Activated T-helper 2 cell treated with anti-CD3 and anti-CD28 coated beads, Interferon-gamma antibody, Interleukin-2, Interleukin-4, amounts not matched to agents 10 μg/mL and 5 μg/mL and 100 μg/mL, durations not matched to agents 14 hours and 24 hours and 36 hours (primary cell): ENCODE measurements around the gene MYOZ3. TPM values are rescaled to one million over a fixed set of nuclear protein-coding genes. Genes with fewer than 3 reads are reported as not detected.

ENCODE experiments used
- DNase-seq: peaks from one replicate; pipeline ENCODE4 v3.0.0; 2021; ENCODE audit warnings: low spot score
- H3K27ac Mint-ChIP-seq: one replicate; pipeline ENCODE4 v1.8.0; 2021; ENCODE audit warnings: mixed read lengths
- H3K27me3 Mint-ChIP-seq: one replicate; pipeline ENCODE4 v1.8.0; 2021; ENCODE audit warnings: low read depth, mixed read lengths
- H3K36me3 Mint-ChIP-seq: one replicate; pipeline ENCODE4 v1.8.0; 2021; ENCODE audit warnings: low read depth, mixed read lengths
- H3K4me1 Mint-ChIP-seq: one replicate; pipeline ENCODE4 v1.8.0; 2021; ENCODE audit warnings: low read depth, mixed read lengths
- H3K4me3 Mint-ChIP-seq: one replicate; pipeline ENCODE4 v1.8.0; 2021; ENCODE audit warnings: low read depth, mild to moderate bottlenecking, moderate library complexity, mixed read lengths
- H3K9me3 Mint-ChIP-seq: one replicate; pipeline ENCODE4 v1.8.0; 2021; ENCODE audit warnings: mixed read lengths
- intact Hi-C: fragments of 100-400 bp; cut with micrococcal nuclease; formaldehyde crosslinking; loops from one replicate; pipeline ENCODE4 v1.15.1; 2023
- total RNA-seq: library from RNA; stranded (reverse); gene quantifications from 2 replicates; pipeline ENCODE4 v1.2.3, GENCODE V29; 2022

MYOZ3 gene
- total RNA-seq, result 0.09 TPM in 2 replicates

GRCh38 chr5:150661086-150661485, at the start of gene MYOZ3:
Gene MYOZ3, plus strand, starts transcription at chr5:150661251. Its CDS starts 1,691 bp downstream, at chr5:150662942.
- Mint-ChIP-seq H3K9me3 (no peaks in the 10 kb centered on the region), H3K27me3 (peaks cover 15% of the 10 kb centered on the region), H3K36me3 (no peaks in the 10 kb centered on the region), H3K4me3 (no peak within 1 kb of the TSS), H3K27ac (no peak within 1 kb of the TSS), H3K4me1 (peaks cover 4% of the 10 kb centered on the region)
- no peak for DNase-seq
- intact Hi-C loops, result no loop called here

DNA sequence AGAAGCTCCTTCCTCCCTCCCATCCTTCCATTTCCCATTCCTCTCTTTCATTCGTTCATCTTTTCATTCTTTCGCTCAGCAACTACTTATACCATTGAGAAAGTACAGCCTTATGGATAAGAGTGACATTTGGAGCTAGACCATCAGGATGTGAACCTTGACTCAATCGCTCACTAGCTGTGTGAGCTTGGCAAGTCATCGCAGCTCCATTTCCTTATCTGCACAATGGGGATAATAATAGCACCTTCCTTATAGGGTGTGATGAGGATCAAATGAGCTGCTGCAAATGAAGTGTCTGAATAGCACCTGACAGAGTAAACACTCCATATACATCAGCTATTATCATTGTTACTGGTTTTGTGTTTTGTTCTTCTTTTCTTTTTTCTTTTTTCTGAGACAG, 48.6 kb upstream of the MYOZ3 start:
- H3K27ac Mint-ChIP-seq, result no peak overlapping the region
- no peak overlapping the region for H3K4me3 Mint-ChIP-seq
- intact Hi-C loops, result no loop called here
- peaks cover 7% of the 10 kb centered on the region for H3K27me3 Mint-ChIP-seq
- no peaks in the 10 kb centered on the region for H3K36me3 Mint-ChIP-seq
- DNase-seq, result no peak
- no peaks in the 10 kb centered on the region for H3K9me3 Mint-ChIP-seq
- no peaks in the 10 kb centered on the region for H3K4me1 Mint-ChIP-seq

GRCh38 chr5:150612905-150613670, 48.0 kb upstream of the MYOZ3 start:
- H3K4me3 Mint-ChIP-seq, result no peak overlapping the region
- H3K27me3 Mint-ChIP-seq, result peaks cover 7% of the 10 kb centered on the region
- no peak for DNase-seq
- no peaks in the 10 kb centered on the region for H3K4me1 Mint-ChIP-seq
- H3K27ac Mint-ChIP-seq, result no peak overlapping the region
- intact Hi-C loops, result no loop called here
- no peaks in the 10 kb centered on the region for H3K36me3 Mint-ChIP-seq
- no peaks in the 10 kb centered on the region for H3K9me3 Mint-ChIP-seq

- Mint-ChIP-seq H3K9me3 (no peaks in the 10 kb centered on the region), H3K27ac (no peak overlapping the region), H3K27me3 (peaks cover 7% of the 10 kb centered on the region), H3K4me1 (no peaks in the 10 kb centered on the region), H3K36me3 (no peaks in the 10 kb centered on the region), H3K4me3 (no peak overlapping the region)
- DNase-seq, result no peak
- intact Hi-C loops, result no loop called here
These were observed 46.9 kb upstream of the MYOZ3 start for GRCh38 chr5:150613991-150614660.

DNA sequence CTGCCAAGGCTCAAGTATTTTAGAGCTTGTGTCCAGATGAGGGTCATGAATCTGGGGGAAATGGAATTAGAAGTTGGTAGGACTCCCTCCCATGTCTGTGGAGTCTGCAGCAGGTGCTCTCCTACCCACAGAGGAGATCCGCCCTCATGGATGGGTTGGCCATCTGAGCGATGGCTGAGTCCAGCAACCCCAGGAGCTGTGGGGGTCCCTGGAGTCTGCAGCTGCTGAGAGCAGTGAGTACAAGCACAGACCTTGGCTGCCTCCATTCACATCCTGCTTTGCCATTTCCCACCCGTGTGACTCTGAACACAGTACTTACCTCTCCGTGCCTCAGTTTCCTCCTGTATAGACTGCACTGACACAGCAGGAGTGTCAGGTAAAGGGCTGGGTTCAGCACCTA, 46.4 kb upstream of the MYOZ3 start:
- intact Hi-C loops, result no loop called here
- H3K27ac Mint-ChIP-seq, result no peak overlapping the region
- no peak for DNase-seq
- H3K9me3 Mint-ChIP-seq, result no peaks in the 10 kb centered on the region
- no peak overlapping the region for H3K4me3 Mint-ChIP-seq
- H3K36me3 Mint-ChIP-seq, result no peaks in the 10 kb centered on the region
- H3K4me1 Mint-ChIP-seq, result no peaks in the 10 kb centered on the region
- peaks cover 7% of the 10 kb centered on the region for H3K27me3 Mint-ChIP-seq

- intact Hi-C loops, result no loop called here
- Mint-ChIP-seq H3K36me3 (no peaks in the 10 kb centered on the region), H3K27ac (no peak overlapping the region)
These were observed 45.8 kb upstream of the MYOZ3 start for GRCh38 chr5:150615141-150615699.

GRCh38 chr5:150616024-150616470, 45.0 kb upstream of the MYOZ3 start:
- no peak overlapping the region for H3K4me3 Mint-ChIP-seq

More at GRCh38 chr5:150615141-150615699, 45.8 kb upstream of the MYOZ3 start:
- Mint-ChIP-seq H3K9me3 (no peaks in the 10 kb centered on the region), H3K27me3 (peaks cover 7% of the 10 kb centered on the region), H3K4me1 (no peaks in the 10 kb centered on the region), H3K4me3 (no peak overlapping the region)
- DNase-seq, result no peak

GRCh38 chr5:150616506-150616905, 44.5 kb upstream of the MYOZ3 start:
- H3K36me3 Mint-ChIP-seq, result no peaks in the 10 kb centered on the region
- no peak overlapping the region for H3K4me3 Mint-ChIP-seq
- peaks cover 6% of the 10 kb centered on the region for H3K27me3 Mint-ChIP-seq
- no peak for DNase-seq
- no peak overlapping the region for H3K27ac Mint-ChIP-seq
- H3K4me1 Mint-ChIP-seq, result no peaks in the 10 kb centered on the region
- intact Hi-C loops, result no loop called here
- H3K9me3 Mint-ChIP-seq, result no peaks in the 10 kb centered on the region

More at GRCh38 chr5:150616024-150616470, 45.0 kb upstream of the MYOZ3 start:
- no peak overlapping the region for H3K27ac Mint-ChIP-seq
- peaks cover 6% of the 10 kb centered on the region for H3K27me3 Mint-ChIP-seq
- H3K36me3 Mint-ChIP-seq, result no peaks in the 10 kb centered on the region
- H3K4me1 Mint-ChIP-seq, result no peaks in the 10 kb centered on the region
- no peak for DNase-seq
- intact Hi-C loops, result no loop called here
- no peaks in the 10 kb centered on the region for H3K9me3 Mint-ChIP-seq

- H3K4me1 Mint-ChIP-seq, result peaks cover 5% of the 10 kb centered on the region
- H3K9me3 Mint-ChIP-seq, result no peaks in the 10 kb centered on the region
- no peak overlapping the region for H3K4me3 Mint-ChIP-seq
- no peak overlapping the region for H3K27ac Mint-ChIP-seq
- no peak for DNase-seq
- intact Hi-C loops, result no loop called here
- peaks cover 10% of the 10 kb centered on the region for H3K27me3 Mint-ChIP-seq
- H3K36me3 Mint-ChIP-seq, result no peaks in the 10 kb centered on the region
These were observed 42.9 kb upstream of the MYOZ3 start for GRCh38 chr5:150618163-150618562.

GRCh38 chr5:150618588-150619281, 42.3 kb upstream of the MYOZ3 start:
- peaks cover 14% of the 10 kb centered on the region for H3K27me3 Mint-ChIP-seq
- no peaks in the 10 kb centered on the region for H3K9me3 Mint-ChIP-seq
- no peak overlapping the region for H3K4me3 Mint-ChIP-seq
- no peak for DNase-seq
- peaks cover 10% of the 10 kb centered on the region for H3K4me1 Mint-ChIP-seq
- no peak overlapping the region for H3K27ac Mint-ChIP-seq
- no peaks in the 10 kb centered on the region for H3K36me3 Mint-ChIP-seq
- intact Hi-C loops, result no loop called here

DNA sequence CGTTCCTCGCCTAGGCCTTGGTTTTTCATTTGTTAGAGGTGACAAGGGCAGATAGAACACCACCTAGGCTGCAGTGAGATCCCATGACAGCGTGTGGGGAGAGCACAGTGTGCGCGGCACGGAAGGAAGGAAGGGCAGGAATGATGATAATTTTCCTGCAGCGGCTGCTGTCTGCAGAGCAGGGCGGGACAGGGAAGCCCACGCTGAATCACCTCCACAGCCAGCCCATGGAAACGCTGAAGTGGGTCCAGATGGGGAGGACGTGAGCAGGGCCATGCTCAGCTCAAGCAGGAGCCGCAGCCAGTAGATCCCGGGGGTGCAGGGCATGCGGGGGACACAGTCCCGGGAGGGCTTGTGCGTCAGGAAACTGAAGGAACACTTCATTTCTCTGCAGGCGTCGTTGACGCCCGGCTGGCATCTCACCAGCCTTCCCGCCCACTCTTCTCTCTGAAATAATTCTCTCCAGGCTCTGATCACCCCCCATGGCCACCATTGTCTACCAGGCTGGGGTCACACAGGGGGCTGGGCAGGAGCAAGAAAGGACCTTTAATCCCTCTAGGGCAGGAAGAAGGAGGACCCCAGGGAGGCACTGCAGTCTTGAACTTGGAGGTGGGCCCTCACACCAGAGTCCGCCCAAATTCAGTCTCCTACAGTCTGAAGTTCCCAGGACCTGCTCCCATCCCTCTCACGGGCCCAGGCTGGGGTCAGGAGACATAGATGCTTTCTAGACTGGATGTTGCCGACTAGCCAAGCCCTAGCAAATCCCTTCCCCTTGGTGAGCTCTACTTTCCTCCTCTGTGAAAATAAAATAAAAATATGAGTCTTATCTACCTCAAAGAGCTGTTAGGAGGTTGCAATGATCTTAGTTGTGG, 41.5 kb upstream of the MYOZ3 start:
- peaks cover 21% of the 10 kb centered on the region for H3K27me3 Mint-ChIP-seq
- no peak overlapping the region for H3K4me3 Mint-ChIP-seq
- no peak for DNase-seq
- peaks cover 17% of the 10 kb centered on the region for H3K4me1 Mint-ChIP-seq
- H3K9me3 Mint-ChIP-seq, result no peaks in the 10 kb centered on the region
- H3K27ac Mint-ChIP-seq, result no peak overlapping the region
- intact Hi-C loops, result no loop called here
- no peaks in the 10 kb centered on the region for H3K36me3 Mint-ChIP-seq

GRCh38 chr5:150621301-150621700, 39.8 kb upstream of the MYOZ3 start:
- intact Hi-C loops, result no loop called here
- peaks cover 17% of the 10 kb centered on the region for H3K4me1 Mint-ChIP-seq
- no peak overlapping the region for H3K27ac Mint-ChIP-seq
- peaks cover 27% of the 10 kb centered on the region for H3K27me3 Mint-ChIP-seq
- no peaks in the 10 kb centered on the region for H3K36me3 Mint-ChIP-seq
- DNase-seq, result no peak
- no peak overlapping the region for H3K4me3 Mint-ChIP-seq
- no peaks in the 10 kb centered on the region for H3K9me3 Mint-ChIP-seq
